Heart left ventricle (tissue), 16 donors: ENCODE data around the gene CACNA1E. TPM values are rescaled to one million over a fixed set of nuclear protein-coding genes. Genes with fewer than 3 reads are reported as not detected.

Source experiments
- ATAC-seq, 4 donors: fragments of 200-7000 bp; cut with Tn5 transposase; one replicate each; pipeline ENCODE4 v1.9.1; 2020 to 2022; ENCODE audit warnings: moderate library complexity in 4 of 4, mild to moderate bottlenecking in 3 of 4, moderate number of reproducible peaks in 1 of 4
- DNase-seq, 5 donors: peaks; one replicate each; pipeline ENCODE4 v3.0.0-alpha.2; 2020
- H3K27ac ChIP-seq, 12 donors: fragments of 200-600 bp; sonication (generic) in 4 of 12; one replicate each; pipeline versions ENCODE4 v1.5.0 to v1.8.0; 2016 to 2022; ENCODE audit warnings: mild to moderate bottlenecking in 2 of 12
- H3K27me3 ChIP-seq, 9 donors: fragments of 200-600 bp; sonication (generic) in 2 of 9; one replicate each; pipeline versions ENCODE4 v1.5.1 to v1.8.0; 2016 to 2022; ENCODE audit warnings: mild to moderate bottlenecking in 3 of 9
- H3K36me3 ChIP-seq, 9 donors: fragments of 200-600 bp; sonication (generic) in 2 of 9; one replicate each; pipeline versions ENCODE4 v1.5.0 to v1.8.0; 2018 to 2022; ENCODE audit warnings: mild to moderate bottlenecking in 2 of 9
- H3K4me1 ChIP-seq, 12 donors: fragments of 200-600 bp; sonication (generic) in 4 of 12; one replicate each; pipeline versions ENCODE4 v1.5.0 to v1.8.0; 2016 to 2022; ENCODE audit warnings: mild to moderate bottlenecking in 3 of 12
- H3K4me3 ChIP-seq, 12 donors: fragments of 200-600 bp; sonication (generic) in 4 of 12; one replicate each; pipeline versions ENCODE4 v1.5.0 to v1.8.0; 2017 to 2022; ENCODE audit warnings: mild to moderate bottlenecking in 9 of 12, moderate library complexity in 4 of 12
- H3K9me3 ChIP-seq, 12 donors: fragments of 200-600 bp; sonication (generic) in 4 of 12; one replicate each; pipeline versions ENCODE4 v1.5.0 to v1.8.0; 2016 to 2022; ENCODE audit warnings: mild to moderate bottlenecking in 1 of 12
- POLR2A ChIP-seq, 2 donors: fragments of 450-650 bp; IDR thresholded peaks; one replicate each; pipeline ENCODE4 v1.6.1; 2017; ENCODE audit warnings: antibody characterized with exemption in 2 of 2, mild to moderate bottlenecking in 2 of 2, moderate library complexity in 2 of 2
- WGBS, 4 donors: extraction: QIAGEN DNeasy Blood & Tissue Kit in 2 of 4; methylation state at CpG; one replicate each; pipeline versions ENCODE4 v1.1.5 to v1.1.7; 2013 to 2018; 5-methylcytosine and 5-hydroxymethylcytosine counted together
- intact Hi-C, 10 donors: fragments of 100-400 bp; cut with DNase I; formaldehyde crosslinking; loops; one replicate each; pipeline versions ENCODE4 v1.11.1 to v1.14.2; 2022
- polyA plus RNA-seq, 2 donors: library from polyadenylated mRNA; stranded (reverse); fragments of 200-250 nt; gene quantifications; one replicate each; pipeline ENCODE4 v1.2.3, GENCODE V29; 2013
- total RNA-seq, 9 donors: library from RNA; depleted of rRNA in 2 of 9; stranded (reverse); fragments of >200 nt in 2 of 9; fragmentation: NEBNext Ultra II Directional in 3 of 9; extraction: Animal tissue kit (Norgen Biotek cat#: 25700) in 3 of 9; gene quantifications; one replicate each; pipeline versions ENCODE4 v1.1.0 to v1.2.4, GENCODE V29; 2016 to 2023
- TF ChIP-seq, protein P1 (sequence below), 12 donors: fragments of 200-600 bp; sonication (generic) in 4 of 12; IDR thresholded peaks; one replicate each; pipeline versions ENCODE4 v1.5.0 to v1.8.0; 2018 to 2022; ENCODE audit warnings: antibody characterized with exemption in 12 of 12, mild to moderate bottlenecking in 5 of 12
- donor health status: ischemic (EF 13 %, LVEDD 7.1; RV severe dilation, severe dysfunction).
- donor health status: healthy with polysubstance abuse.
- donor health status: DM: no; HTN: yes; CAD: no.
- donor health status: DM: no; HTN: no; CAD: no.
- donor health status: ischemic (EF 25% LVEDD 6.9; RV normal size, moderate dysfunction).
- donor health status: ischemic (EF 25% LVEDD 5.7; RV mildly dilated, moderate dysfunction).
- donor health status: healthy.
- donor health status: DM: yes; HTN: yes; CAD: no.
- donor health status: ischemic (EF 35%, LVEDD 5.7; RV mildly dilated, moderate dysfunction).
- donor health status: nonischemic (EF 11% LVEDD 7.7; RV severe dilation, severe dysfunction).
- donor health status: DM: yes; HTN: yes; CAD: no.
- donor health status: PGD.
- donor health status: ischemic (EF 29% LVEDD 5.4; RV normal size, mild dysfunction).
- donor health status: nonischemic (EF 23%, LVEDD 6.1; RV moderate dilation, normal function).

CACNA1E gene
- total and polyA plus RNA-seq, 11 donors: 0.02 to 1.9 (median 0.10) TPM

DNA sequence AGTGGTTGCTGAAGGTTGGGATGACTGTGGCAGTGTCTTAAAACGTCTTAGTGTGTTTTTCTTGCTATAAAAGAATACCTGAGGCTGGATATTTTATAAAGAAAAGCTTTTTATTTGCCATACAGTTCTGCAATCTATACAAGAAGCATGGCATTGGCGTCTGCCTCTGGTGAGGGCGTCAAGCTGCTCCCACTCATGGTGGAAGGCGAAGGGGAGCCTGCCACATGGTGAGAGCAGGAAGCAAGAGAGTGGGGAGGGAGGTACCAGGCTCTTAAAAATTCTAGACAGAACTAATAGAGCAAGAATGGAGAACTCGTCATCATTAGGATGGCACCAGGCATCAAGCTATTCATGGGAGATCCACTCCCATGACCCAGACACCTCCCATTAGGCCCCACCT is 140.5 kb downstream of the CACNA1E start:
- DNase-seq (no peak), ATAC-seq (no peak)
- H3K36me3 ChIP-seq: no peaks in the 10 kb centered on the region
- WGBS, 4 donors: 42 to 59% (median 50%) methylated on average over 5 of the region's 5 CpGs
- peaks cover 0 to 6% (median 0%) of the 10 kb centered on the region in 9 donors for H3K27me3 ChIP-seq
- intact Hi-C loops: no loop called here
- H3K4me1 ChIP-seq: no peaks in the 10 kb centered on the region
- no peak overlapping the region for H3K27ac ChIP-seq
- no peak for TF ChIP-seq POLR2A (IDR thresholded peaks at IDR 0.05)
- TF ChIP-seq, protein P1, sequence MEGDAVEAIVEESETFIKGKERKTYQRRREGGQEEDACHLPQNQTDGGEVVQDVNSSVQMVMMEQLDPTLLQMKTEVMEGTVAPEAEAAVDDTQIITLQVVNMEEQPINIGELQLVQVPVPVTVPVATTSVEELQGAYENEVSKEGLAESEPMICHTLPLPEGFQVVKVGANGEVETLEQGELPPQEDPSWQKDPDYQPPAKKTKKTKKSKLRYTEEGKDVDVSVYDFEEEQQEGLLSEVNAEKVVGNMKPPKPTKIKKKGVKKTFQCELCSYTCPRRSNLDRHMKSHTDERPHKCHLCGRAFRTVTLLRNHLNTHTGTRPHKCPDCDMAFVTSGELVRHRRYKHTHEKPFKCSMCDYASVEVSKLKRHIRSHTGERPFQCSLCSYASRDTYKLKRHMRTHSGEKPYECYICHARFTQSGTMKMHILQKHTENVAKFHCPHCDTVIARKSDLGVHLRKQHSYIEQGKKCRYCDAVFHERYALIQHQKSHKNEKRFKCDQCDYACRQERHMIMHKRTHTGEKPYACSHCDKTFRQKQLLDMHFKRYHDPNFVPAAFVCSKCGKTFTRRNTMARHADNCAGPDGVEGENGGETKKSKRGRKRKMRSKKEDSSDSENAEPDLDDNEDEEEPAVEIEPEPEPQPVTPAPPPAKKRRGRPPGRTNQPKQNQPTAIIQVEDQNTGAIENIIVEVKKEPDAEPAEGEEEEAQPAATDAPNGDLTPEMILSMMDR (IDR thresholded peaks at IDR 0.05): no peak
- no peaks in the 10 kb centered on the region for H3K9me3 ChIP-seq
- H3K4me3 ChIP-seq: no peak overlapping the region

DNA sequence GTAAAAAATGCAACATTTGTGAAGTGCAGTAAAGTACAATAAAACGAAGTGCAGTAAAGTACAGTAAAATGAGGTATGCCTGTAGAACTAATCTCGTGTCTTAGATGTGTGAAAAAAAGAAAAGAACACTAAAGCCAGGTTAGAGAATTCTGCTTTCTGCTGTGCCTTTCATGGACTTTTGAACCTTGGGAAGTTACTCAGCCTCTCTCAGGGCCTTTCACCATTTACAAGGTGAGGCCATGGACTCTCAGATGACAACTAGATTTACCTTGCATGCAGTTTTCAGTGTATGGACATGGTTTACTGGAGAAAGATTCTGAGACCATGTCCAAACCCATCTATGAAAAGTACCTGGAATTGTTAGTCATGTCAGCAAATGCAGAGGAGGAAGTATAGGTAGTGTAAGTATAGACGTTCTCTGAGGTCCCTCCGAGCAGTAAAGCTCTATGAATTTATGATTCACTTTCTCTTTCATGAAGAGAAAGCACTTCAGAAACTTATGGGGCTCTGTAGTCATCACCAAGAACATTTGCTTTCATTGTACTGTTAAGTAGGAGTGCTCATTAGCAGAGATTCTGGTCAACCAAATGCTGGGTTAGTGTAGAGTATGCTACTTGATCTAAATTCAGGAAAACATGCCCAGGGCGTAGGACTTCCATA is 143.1 kb downstream of the CACNA1E start:
- H3K4me3 ChIP-seq: no peak overlapping the region
- no peaks in the 10 kb centered on the region for H3K4me1 ChIP-seq
- intact Hi-C loops: no loop called here
- DNase-seq: no peak
- WGBS, 4 donors: 56 to 68% (median 58%) methylated on average over 5 of the region's 5 CpGs
- no peaks in the 10 kb centered on the region for H3K9me3 ChIP-seq
- H3K27ac ChIP-seq: no peak overlapping the region
- ATAC-seq: no peak
- TF ChIP-seq, protein P1 (IDR thresholded peaks at IDR 0.05): no peak
- TF ChIP-seq POLR2A (IDR thresholded peaks at IDR 0.05): no peak
- no peaks in the 10 kb centered on the region for H3K36me3 ChIP-seq
- H3K27me3 ChIP-seq: peaks cover 0 to 15% (median 0%) of the 10 kb centered on the region in 9 donors

DNA sequence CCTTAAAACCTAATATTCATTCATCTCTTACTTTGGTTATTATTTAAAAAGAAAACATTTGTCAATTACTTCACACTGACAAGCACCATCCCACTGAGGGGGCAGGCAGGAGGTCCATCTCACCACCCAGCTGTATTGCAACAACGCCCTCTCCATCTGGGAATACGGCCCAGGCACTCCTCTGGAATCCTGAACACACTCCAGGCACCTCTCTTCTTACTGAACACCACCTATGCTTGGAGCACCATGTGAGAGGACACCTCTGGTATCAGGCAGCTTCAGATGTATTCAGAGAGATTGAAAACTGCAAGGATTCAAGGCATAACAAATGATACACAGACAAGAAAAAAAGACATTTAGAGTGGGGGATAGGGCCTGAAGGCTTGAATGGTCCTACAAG is 147.1 kb downstream of the CACNA1E start:
- H3K27me3 ChIP-seq: peaks cover 0 to 22% (median 0%) of the 10 kb centered on the region in 9 donors
- no peak overlapping the region for H3K4me3 ChIP-seq
- DNase-seq (no peak), ATAC-seq (no peak)
- TF ChIP-seq, protein P1 (IDR thresholded peaks at IDR 0.05): no peak
- TF ChIP-seq POLR2A (IDR thresholded peaks at IDR 0.05): no peak
- no peak overlapping the region for H3K27ac ChIP-seq
- H3K36me3 ChIP-seq: no peaks in the 10 kb centered on the region
- WGBS, 4 donors: 53 to 69% (median 59%) methylated on average over 2 of the region's 2 CpGs
- H3K4me1 ChIP-seq: no peaks in the 10 kb centered on the region
- H3K9me3 ChIP-seq: no peaks in the 10 kb centered on the region
- intact Hi-C loops: no loop called here

DNA sequence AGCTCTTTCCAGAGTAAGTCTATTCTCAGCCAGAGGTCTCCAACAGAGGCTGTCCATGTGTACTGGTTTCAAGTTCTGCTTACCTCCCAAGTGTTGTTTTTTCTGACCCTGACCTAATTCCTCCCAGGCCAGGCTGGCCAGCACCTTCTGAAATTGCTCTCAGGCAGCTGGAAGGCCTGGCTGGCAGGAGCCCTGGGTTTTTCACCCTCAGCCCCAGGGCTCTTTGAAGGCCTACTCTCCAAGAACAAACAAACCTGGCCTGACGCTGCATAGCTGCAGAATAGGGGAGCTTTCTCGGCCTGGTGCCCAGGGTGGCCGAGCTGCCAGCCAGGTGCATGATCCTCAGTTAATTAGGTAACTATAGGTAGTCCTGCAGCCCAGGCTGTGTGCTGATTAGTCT is 147.5 kb downstream of the CACNA1E start:
- no peak overlapping the region for H3K4me3 ChIP-seq
- intact Hi-C loops: no loop called here

More for the DNA sequence above, 147.5 kb downstream of the CACNA1E start:
- Histone ChIP-seq H3K9me3 (no peaks in the 10 kb centered on the region), H3K27ac (no peak overlapping the region), H3K36me3 (no peaks in the 10 kb centered on the region), H3K27me3 (peaks cover 0 to 27% (median 0%) of the 10 kb centered on the region in 9 donors), H3K4me1 (no peaks in the 10 kb centered on the region)
- TF ChIP-seq, protein P1 (IDR thresholded peaks at IDR 0.05): no peak
- TF ChIP-seq POLR2A (IDR thresholded peaks at IDR 0.05): no peak
- WGBS, 4 donors: 55 to 77% (median 65%) methylated on average over 3 of the region's 3 CpGs
- DNase-seq: no peak
- ATAC-seq: no peak
